Loucy (cell line): ENCODE data around the gene CDK15.

Experiments used
- EZH2phosphoT487 ChIP-seq: fragments of 200-600 bp; IDR thresholded peaks from 2 replicates; pipeline ENCODE4 v1.6.1; 2018; ENCODE audit warnings: antibody characterized with exemption, mild to moderate bottlenecking, moderate library complexity, borderline replicate concordance
- TF ChIP-seq, protein P1 (sequence below): fragments of 200-600 bp; sonication (generic); conservative IDR thresholded peaks from 2 replicates; pipeline ENCODE4 v1.5.1; 2014; ENCODE audit warnings: mild to moderate bottlenecking, antibody characterized with exemption, low read length

DNA sequence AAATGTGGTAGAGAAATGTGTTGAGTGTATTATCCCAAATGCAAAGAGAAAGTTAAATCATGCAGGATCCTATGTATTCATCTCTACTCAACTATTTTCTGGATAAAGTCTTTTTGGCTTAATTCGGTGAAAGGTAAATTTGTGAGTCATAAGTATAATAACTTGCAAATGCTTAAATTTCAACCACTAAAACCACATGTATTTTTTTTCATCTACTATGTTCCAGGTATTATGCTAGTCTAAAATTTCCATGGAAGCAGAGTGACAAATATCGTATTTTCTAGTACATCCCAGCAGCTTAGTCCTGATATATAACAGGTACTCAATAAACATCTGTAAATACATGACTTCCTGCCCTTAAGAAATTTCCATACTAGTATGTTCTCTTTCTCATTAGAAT is 31.8 kb upstream of the CDK15 start:
- TF ChIP-seq, protein P1, sequence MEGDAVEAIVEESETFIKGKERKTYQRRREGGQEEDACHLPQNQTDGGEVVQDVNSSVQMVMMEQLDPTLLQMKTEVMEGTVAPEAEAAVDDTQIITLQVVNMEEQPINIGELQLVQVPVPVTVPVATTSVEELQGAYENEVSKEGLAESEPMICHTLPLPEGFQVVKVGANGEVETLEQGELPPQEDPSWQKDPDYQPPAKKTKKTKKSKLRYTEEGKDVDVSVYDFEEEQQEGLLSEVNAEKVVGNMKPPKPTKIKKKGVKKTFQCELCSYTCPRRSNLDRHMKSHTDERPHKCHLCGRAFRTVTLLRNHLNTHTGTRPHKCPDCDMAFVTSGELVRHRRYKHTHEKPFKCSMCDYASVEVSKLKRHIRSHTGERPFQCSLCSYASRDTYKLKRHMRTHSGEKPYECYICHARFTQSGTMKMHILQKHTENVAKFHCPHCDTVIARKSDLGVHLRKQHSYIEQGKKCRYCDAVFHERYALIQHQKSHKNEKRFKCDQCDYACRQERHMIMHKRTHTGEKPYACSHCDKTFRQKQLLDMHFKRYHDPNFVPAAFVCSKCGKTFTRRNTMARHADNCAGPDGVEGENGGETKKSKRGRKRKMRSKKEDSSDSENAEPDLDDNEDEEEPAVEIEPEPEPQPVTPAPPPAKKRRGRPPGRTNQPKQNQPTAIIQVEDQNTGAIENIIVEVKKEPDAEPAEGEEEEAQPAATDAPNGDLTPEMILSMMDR = no peak
- no peak for TF ChIP-seq EZH2phosphoT487
